LNCaP clone FGC (cell line): ENCODE results near the gene ALG13.

Experiments
- DNase-seq: peaks from one replicate; pipeline ENCODE4 v3.0.0-alpha.2; 2011; ENCODE audit warnings: low read depth
- H3K4me3 ChIP-seq: 2 replicates; pipeline ENCODE4 v1.5.1; 2011; ENCODE audit warnings: mild to moderate bottlenecking, low read depth, low read length, control low read depth
- CTCF ChIP-seq: IDR thresholded peaks from 2 replicates; pipeline ENCODE4 v1.5.1; 2012; ENCODE audit warnings: mild to moderate bottlenecking; ENCODE audit not compliant: control insufficient read depth, insufficient read depth; ENCODE audit errors: extremely low read depth

Gene ALG13

GRCh38 chrX:111649638-111650037 lies 31.3 kb upstream of the ALG13 start:
- no peak for TF ChIP-seq CTCF
- DNase-seq = no peak
- no peak overlapping the region for H3K4me3 ChIP-seq

GRCh38 chrX:111650845-111651244 lies 30.1 kb upstream of the ALG13 start:
- no peak for DNase-seq
- no peak for TF ChIP-seq CTCF
- H3K4me3 ChIP-seq = no peak overlapping the region

- DNase-seq = no peak
- no peak overlapping the region for H3K4me3 ChIP-seq
- peak; percentile 37 for TF ChIP-seq CTCF
Observed at GRCh38 chrX:111652719-111653118, 28.3 kb upstream of the ALG13 start.

- no peak overlapping the region for H3K4me3 ChIP-seq
- no peak for TF ChIP-seq CTCF
Observed at GRCh38 chrX:111661241-111661640, 19.7 kb upstream of the ALG13 start.

GRCh38 chrX:111662292-111662691 lies 18.7 kb upstream of the ALG13 start:
- DNase-seq = no peak
- no peak for TF ChIP-seq CTCF
- H3K4me3 ChIP-seq = no peak overlapping the region

More at GRCh38 chrX:111661241-111661640, 19.7 kb upstream of the ALG13 start:
- no peak for DNase-seq

- DNase-seq = no peak
- TF ChIP-seq CTCF = no peak
- H3K4me3 ChIP-seq = no peak overlapping the region
Observed at GRCh38 chrX:111671668-111672067, 9.3 kb upstream of the ALG13 start.

- no peak for TF ChIP-seq CTCF
- no peak for DNase-seq
- H3K4me3 ChIP-seq = no peak overlapping the region
Observed at GRCh38 chrX:111687305-111687704, 6.3 kb downstream of the ALG13 start.
